Measurements from ENCODE around the gene NLK. TPM values are rescaled to one million over a fixed set of nuclear protein-coding genes. Genes with fewer than 3 reads are reported as not detected.

The NLK gene
- total and polyA plus RNA-seq, 10 of the 15 experiments (the other 5 are each of a cell fraction or from before 2014, with no cell fraction given): 5.0 to 22.9 (median 15.0) TPM

DNA sequence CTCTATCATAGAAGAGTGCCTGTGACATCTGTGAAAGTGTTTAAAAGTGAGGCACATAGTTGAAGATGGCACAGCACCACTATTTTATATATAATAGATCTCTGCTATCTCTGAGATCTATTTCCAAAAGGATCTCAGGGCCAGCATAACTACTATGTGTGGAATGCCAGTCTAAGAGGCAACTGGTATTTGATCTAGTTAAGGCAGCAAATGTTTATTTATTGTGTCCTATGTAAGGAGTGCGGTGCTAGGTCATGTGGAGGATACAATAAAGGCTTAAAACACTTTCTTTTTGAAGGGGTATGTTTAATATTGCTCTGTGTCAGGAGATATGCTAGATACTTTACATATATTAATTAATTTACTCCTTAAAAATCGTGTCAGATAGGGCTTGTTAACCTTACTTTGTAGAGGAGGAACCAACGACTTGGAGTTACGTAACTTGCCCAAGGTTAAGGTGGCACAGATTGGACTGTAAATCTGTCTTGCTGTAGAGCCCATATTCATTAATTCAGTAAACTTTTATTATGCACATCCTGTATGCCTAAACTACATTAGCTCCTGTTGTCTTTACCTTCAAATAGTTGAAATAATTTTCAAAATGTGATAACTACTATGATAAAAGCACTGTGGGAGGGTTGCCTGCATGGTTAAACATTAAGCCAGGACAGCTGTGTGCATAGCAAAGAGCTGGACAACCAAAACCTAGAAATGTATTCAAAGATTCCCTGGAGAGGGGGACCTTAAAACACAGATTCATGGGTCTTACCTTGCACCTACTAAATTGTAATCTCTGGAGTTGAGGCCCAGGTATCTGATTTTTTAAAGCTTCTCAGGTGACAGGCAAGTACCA lies 83.3 kb downstream of the NLK start (continued):
- no peak for TF ChIP-seq RAD51 (IDR thresholded peaks at IDR 0.05)
- no peak for TF ChIP-seq BRCA1 (IDR thresholded peaks at IDR 0.05; ENCODE audit: low read depth, low read length)
- no peak for TF ChIP-seq HDAC6 (IDR thresholded peaks at IDR 0.05; ENCODE audit: unreplicated experiment)
- TF ChIP-seq BHLHE40 (IDR thresholded peaks at IDR 0.05; ENCODE audit: borderline replicate concordance in 1 of 2, low read depth in 2 of 2, low read length in 1 of 2): no peak

DNA sequence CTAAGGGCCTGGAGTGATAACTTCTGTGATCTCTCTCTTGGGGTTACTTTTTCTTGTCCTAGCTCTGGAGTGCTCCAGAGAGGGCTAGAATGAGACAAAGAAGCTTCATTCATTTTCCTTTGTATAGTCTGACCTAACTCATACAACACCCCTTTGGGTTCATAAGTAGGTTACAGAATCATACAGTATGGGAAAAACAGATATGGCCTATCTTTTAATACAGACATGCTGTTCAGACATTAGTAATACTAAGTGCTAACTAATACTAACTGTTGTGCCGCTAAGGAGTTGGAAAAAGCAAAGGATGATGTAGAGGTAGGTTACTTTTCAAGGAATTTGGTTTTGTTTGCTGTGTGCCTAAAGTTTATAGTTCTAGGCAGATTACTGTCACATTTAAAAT lies 84.7 kb downstream of the NLK start:
- no peak overlapping the region for H2AFZ ChIP-seq (ENCODE audit: control insufficient read depth, low read depth, low read length)
- no peaks in the 10 kb centered on the region for H4K20me1 ChIP-seq (ENCODE audit: control insufficient read depth, insufficient read depth)
- no peak overlapping the region for H3K4me2 ChIP-seq (ENCODE audit: control insufficient read depth, insufficient read depth)
- FAIRE-seq: no peak
- intact Hi-C loops (cut with micrococcal nuclease; ENCODE audit: unreplicated experiment) (no loop called here), in situ Hi-C loops (cut with MboI) (no loop called here)
- SMC1A ChIA-PET (ENCODE audit: uncharacterized antibody, unreplicated experiment): interaction anchor here (1.3 kb wide), 1 partner anchor 24 kb away, joined by 4 read pairs; no protein-coding TSS in a partner anchor
- H3K36me3 ChIP-seq (ENCODE audit: control insufficient read depth in 2 of 2, insufficient read depth in 2 of 2, low read length in 1 of 2): no peaks in the 10 kb centered on the region; a peak in 1 of 4 replicates
- POLR2A ChIA-PET: no interaction called here
- H3K79me2 ChIP-seq (ENCODE audit: control insufficient read depth, insufficient read depth, low read length): no peaks in the 10 kb centered on the region
- CTCF ChIA-PET: no interaction called here
- no TSS peak for BruUV-seq (replicated peaks)
- H3K27ac ChIP-seq (ENCODE audit: control insufficient read depth, insufficient read depth): no peak overlapping the region
- H3K9me3 ChIP-seq (replicated peaks; ENCODE audit: control insufficient read depth, insufficient read depth, low read length): no peaks in the 10 kb centered on the region
- H3K9ac ChIP-seq (ENCODE audit: control insufficient read depth, insufficient read depth, low read length): no peak overlapping the region
- ATAC-seq: no peak
- RAD21 ChIA-PET (ENCODE audit: unreplicated experiment): no interaction called here
- no peak overlapping the region for H3K4me3 ChIP-seq
- no peaks in the 10 kb centered on the region for H3K27me3 ChIP-seq (replicated peaks in 1 of 2; ENCODE audit: control insufficient read depth in 2 of 2, insufficient read depth in 2 of 2, low read length in 1 of 2)
- DNase-seq (ENCODE audit: low read depth, low spot score): no peak
- 94% methylated on average over 1 of the region's 1 CpG for WGBS (ENCODE audit: insufficient coverage, insufficient replicate concordance, low lambda C conversion rate, missing lambda C conversion rate)
- no peaks in the 10 kb centered on the region for H3K4me1 ChIP-seq (ENCODE audit: control insufficient read depth, insufficient read depth, low read length)
- TF ChIP-seq CBX5 (IDR thresholded peaks at IDR 0.05; ENCODE audit: low read depth) (no peak), SIX5 (IDR thresholded peaks at IDR 0.05; ENCODE audit: low read depth, low read length, severe bottlenecking) (no peak), EZH2 (IDR thresholded peaks at IDR 0.05; ENCODE audit: borderline replicate concordance, control insufficient read depth, low read depth, low read length) (no peak), MEF2B (IDR thresholded peaks at IDR 0.05; ENCODE audit: partially characterized antibody, poor library complexity, severe bottlenecking) (no peak), POU2F2 (IDR thresholded peaks at IDR 0.05; ENCODE audit: borderline replicate concordance, low read depth, low read length) (no peak)
- TF ChIP-seq, protein P1, sequence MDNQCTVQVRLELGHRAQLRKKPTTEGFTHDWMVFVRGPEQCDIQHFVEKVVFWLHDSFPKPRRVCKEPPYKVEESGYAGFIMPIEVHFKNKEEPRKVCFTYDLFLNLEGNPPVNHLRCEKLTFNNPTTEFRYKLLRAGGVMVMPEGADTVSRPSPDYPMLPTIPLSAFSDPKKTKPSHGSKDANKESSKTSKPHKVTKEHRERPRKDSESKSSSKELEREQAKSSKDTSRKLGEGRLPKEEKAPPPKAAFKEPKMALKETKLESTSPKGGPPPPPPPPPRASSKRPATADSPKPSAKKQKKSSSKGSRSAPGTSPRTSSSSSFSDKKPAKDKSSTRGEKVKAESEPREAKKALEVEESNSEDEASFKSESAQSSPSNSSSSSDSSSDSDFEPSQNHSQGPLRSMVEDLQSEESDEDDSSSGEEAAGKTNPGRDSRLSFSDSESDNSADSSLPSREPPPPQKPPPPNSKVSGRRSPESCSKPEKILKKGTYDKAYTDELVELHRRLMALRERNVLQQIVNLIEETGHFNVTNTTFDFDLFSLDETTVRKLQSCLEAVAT (IDR thresholded peaks at IDR 0.05): no peak
- TF ChIP-seq, protein P2, sequence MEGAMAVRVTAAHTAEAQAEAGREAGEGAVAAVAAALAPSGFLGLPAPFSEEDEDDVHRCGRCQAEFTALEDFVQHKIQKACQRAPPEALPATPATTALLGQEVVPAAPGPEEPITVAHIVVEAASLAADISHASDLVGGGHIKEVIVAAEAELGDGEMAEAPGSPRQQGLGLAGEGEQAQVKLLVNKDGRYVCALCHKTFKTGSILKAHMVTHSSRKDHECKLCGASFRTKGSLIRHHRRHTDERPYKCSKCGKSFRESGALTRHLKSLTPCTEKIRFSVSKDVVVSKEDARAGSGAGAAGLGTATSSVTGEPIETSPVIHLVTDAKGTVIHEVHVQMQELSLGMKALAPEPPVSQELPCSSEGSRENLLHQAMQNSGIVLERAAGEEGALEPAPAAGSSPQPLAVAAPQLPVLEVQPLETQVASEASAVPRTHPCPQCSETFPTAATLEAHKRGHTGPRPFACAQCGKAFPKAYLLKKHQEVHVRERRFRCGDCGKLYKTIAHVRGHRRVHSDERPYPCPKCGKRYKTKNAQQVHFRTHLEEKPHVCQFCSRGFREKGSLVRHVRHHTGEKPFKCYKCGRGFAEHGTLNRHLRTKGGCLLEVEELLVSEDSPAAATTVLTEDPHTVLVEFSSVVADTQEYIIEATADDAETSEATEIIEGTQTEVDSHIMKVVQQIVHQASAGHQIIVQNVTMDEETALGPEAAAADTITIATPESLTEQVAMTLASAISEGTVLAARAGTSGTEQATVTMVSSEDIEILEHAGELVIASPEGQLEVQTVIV (IDR thresholded peaks at IDR 0.05; ENCODE audit: borderline replicate concordance, partially characterized antibody): no peak
- TF ChIP-seq, protein P3, sequence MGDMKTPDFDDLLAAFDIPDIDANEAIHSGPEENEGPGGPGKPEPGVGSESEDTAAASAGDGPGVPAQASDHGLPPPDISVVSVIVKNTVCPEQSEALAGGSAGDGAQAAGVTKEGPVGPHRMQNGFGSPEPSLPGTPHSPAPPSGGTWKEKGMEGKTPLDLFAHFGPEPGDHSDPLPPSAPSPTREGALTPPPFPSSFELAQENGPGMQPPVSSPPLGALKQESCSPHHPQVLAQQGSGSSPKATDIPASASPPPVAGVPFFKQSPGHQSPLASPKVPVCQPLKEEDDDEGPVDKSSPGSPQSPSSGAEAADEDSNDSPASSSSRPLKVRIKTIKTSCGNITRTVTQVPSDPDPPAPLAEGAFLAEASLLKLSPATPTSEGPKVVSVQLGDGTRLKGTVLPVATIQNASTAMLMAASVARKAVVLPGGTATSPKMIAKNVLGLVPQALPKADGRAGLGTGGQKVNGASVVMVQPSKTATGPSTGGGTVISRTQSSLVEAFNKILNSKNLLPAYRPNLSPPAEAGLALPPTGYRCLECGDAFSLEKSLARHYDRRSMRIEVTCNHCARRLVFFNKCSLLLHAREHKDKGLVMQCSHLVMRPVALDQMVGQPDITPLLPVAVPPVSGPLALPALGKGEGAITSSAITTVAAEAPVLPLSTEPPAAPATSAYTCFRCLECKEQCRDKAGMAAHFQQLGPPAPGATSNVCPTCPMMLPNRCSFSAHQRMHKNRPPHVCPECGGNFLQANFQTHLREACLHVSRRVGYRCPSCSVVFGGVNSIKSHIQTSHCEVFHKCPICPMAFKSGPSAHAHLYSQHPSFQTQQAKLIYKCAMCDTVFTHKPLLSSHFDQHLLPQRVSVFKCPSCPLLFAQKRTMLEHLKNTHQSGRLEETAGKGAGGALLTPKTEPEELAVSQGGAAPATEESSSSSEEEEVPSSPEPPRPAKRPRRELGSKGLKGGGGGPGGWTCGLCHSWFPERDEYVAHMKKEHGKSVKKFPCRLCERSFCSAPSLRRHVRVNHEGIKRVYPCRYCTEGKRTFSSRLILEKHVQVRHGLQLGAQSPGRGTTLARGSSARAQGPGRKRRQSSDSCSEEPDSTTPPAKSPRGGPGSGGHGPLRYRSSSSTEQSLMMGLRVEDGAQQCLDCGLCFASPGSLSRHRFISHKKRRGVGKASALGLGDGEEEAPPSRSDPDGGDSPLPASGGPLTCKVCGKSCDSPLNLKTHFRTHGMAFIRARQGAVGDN (IDR thresholded peaks at IDR 0.05): no peak

All from GM12878 (cell line).